GM18498 (cell line): ENCODE measurements around the gene PIK3R3.

Experiments used
- ATAC-seq: cut with Tn5 transposase; IDR thresholded peaks from one replicate; pipeline ENCODE4 v1.9.1; 2021; ENCODE audit warnings: mild to moderate bottlenecking, moderate library complexity; ENCODE audit not compliant: unreplicated experiment

PIK3R3 gene

DNA sequence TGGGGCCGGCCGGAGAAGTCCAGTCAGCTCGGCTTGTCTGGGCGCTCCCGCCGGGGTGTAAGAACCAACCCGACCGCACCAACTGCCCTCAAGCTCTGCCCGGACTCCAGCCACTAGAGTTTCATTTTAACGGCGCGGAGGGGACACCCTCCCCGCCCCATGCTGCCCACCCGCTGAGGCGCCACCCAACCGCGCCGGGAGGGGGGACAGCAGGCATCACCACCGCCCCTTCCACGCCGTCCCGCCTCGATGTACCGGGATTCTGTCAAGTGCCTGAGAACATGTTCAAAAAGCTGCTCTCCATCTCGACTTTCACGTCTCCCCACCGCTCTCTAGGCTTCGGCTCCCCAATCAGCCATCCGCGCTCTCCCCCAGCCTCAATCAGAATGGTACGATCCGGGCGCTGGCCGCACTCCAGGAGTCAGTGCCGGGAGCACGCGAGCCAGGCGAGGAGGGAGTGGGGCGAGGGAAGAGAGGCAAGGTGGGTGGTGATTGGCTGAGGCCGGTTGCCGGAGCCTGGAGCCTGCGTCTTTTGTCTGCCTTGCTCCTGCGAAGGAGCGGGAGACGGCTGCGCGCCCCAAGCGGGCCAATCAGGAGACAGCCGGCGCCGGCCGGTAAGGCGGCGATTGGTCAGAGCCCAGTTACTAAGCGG lies at the start of gene PIK3R3:
Gene PIK3R3 (minus strand): TSS at position 101 of the 652 bp plus-strand sequence. CDS start 677 bp downstream, outside the sequence.
- peak; percentile 88 for ATAC-seq

DNA sequence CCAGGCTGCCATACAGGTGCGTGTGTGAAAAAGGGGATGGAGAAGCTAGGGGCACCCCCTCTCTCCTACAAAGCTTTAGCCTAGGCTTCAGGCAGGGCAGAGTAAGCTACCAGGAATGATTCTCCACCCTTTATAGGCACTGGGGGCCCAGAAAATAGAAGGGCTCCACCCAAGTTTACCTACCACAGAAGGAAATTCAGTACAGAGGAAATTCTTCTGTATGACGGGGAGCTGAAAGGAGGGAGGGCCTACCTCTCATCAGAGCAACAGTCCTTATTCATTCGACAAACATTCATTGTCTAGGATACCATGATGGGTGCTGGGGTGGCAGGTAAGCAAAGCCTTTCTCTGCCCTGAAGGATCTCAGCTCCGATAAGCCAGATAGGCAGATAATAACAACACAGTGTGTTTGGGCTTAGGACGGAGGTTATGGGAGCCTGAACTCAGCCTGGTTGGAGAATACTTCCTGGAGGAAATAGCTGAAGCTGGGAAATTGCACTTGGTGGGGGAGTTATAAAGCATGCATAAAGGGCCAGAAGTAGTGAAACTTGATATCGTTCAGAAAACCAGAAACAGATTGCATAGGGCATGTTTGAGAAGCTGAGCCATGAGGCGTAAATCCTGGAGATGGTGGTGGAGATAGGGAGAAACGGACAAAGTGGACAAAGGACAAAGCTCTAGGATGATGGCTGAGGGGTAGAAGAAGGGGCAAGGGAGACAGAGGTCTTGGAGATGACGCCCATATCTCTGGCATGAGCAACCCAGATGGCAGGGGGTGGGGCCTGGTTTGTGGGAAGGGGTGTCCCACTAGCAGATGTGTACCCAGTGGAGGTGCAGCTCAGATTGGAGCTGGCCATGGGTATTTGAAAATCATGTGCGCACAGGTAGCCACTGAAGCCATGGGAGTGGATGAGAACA lies 49.2 kb upstream of the PIK3R3 start:
- ATAC-seq, result no peak

DNA sequence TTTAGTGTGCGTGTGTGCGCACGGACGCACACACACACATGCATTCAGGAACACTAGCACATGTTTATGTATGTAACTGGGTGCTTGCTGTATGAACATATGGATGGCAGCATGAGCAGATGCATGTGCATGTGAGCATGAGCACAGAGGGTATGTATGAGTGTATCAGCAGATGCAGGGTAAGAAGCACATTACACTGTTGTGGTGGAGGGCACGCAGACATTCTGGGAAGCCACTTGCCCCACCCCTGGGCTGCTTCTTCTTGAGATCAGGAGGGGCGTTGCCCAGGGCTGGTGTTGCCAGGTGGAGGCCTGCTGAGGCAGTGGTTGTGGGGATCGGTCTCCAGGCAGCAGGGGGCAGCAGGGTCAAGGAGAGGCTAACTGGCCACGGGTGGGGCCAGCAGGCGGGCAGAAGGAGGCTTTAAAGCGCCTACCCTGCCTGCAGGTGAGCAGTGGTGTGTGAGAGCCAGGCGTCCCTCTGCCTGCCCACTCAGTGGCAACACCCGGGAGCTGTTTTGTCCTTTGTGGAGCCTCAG lies 47.7 kb upstream of the PIK3R3 start:
- no peak for ATAC-seq

DNA sequence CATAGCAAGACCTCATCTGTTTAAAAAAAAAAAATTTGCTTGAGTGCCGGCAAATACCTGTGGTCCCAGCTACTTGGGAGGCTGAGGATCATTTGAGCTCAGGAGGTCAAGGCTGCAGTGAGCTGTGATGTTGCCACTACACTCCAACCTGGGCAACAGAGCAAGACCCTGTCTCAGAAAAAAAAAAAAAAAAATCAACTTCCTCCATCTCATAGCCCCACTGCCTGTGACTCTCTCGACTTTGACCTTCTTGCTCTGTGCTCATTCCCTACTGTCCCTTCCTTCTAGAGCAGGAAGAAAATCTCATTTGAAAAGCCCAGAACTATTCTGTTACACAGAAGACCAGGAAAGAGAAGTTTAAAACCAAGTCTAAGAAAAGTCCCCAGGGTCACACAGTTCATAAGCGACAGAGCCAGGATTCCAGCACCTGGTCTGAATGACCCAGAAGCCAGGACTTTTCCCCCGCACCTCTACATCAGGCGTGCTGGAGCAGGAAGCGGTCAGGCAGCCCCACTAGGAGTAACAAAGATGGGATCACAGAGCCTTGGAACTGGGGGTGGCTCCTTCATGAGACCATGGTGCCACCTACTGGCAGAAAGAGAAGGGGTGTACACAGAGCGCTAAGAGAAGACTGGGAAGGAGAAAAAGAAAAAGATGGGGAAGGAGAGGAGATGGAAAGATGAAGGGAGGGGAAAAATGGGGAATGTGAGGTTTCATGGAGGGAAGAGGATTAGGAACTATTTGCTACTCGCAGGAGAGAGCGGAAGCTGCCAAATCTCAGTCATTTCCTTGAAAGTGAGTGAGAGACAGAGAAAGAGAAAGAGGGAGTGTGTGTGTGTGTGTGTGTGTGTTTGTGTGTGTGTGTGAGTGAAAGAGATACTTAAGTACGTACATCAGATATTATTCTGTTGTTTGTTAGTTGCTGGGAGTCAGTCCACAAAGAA lies 47.0 kb upstream of the PIK3R3 start:
- no peak for ATAC-seq

DNA sequence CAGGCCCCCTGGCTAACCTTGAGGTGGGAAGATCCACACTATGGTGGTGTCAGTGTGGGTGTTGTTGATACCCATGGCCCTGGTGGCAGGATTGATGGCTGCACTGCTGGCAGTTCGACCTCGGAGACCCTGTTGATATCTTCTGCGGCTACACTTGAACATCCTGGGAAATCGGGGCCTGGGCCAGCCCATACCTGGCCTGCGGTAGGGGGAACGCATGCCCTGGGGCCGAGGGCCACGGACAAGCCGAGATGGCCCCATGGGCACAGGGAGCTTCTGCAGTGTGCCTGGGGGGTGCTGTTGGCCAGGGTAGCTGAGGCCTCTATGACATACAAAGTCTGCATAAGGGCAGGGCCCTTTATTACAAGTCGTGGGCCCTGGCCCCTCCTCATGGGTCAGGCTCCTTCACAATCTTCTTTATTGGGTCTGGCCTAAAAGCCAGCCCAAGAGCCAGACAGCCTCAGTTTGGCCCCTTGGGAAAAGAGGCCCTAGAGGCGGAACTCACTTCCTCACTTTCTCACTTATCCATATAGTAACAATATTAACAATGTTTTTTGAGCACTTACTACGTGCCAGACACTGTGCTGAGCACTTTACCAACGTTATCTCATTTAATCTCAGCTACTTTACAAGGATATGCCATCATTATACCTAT lies 43.9 kb upstream of the PIK3R3 start, which contains the start of gene P3R3URF:
Gene P3R3URF (minus strand): TSS at position 278 of the 655 bp plus-strand sequence. CDS start 17 bp downstream, at position 261.
- ATAC-seq, result no peak

DNA sequence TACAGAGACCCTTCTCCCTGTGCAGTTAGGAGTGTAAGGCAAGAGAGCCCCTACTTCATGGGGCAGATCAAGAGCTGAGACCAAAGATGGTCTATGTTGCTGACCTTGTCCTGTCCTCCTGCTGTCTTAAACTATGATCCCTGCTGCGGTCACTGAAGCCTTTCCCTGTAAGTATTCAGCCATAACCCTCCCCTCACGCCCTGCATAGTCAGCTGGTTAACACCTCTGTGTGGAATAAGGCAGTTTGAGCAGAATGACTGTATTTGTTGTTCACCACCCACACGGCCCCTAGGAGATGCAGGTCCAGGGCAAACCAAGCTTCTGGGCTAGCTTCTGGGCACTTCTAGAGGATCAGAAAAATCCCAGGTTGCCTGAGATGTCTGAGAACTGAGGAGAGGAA lies 42.8 kb upstream of the PIK3R3 start:
- no peak for ATAC-seq

DNA sequence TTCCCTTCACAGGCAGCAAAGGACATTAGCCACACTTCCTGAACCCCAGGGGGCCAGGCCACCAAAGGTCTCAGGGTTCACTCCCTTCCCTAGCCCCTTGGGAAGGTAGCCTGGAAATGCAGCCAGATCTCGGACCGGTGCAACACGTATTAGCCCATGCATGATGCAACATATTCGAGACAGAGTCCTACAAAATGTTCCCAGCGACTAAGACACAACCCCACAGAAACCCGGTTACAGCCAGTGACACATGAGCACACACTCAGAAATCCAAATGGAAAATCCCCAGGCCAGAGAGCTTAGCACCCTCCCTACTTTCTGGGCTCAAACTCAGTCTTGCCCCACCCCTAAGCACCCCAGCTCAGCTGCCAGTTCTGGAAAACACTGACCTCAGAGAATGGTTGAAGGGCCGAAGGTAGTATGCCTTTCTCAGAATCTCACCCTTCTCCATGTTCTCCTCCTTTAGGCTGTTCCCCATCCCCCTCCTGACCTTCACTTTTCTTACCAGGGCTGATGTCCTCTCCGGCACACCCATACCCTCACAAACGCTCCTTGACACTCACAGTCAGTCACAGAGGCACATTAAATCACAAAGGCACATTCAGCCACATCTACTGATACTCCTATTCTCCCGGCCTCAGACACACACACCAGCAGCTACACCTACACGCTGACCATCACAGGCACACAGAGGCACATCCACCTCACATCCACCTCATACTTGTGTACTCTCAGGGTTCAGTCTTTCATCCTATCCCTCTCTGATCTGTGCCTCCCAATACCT lies 42.2 kb upstream of the PIK3R3 start, which contains the start of gene TSPAN1:
Gene TSPAN1 (plus strand): TSS at position 640 of the 784 bp plus-strand sequence. CDS start 6,021 bp downstream, outside the sequence.
- no peak for ATAC-seq

DNA sequence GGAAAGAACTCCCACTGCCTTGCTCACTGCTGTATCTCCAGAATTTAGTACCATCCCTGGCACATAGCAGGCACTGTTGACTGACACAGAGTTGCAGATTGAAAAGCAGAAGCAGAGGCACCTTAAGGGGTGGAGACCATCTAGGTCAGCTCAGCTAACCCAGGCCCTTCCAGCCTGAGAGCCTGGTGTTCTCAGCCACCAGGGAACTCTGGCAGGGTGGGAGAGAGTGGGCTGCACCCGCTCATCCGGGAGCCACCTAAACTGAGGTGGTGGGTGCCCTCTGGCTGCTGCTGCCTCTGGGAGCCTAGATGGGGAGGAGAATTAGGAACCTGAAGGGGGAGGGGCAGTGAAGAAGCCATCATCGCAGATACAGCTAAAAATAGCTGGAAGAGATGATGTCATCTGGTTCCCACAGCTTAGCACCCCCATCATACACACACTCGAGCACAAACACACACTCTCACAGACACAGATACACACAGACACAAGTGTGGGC lies 41.0 kb upstream of the PIK3R3 start:
- no peak for ATAC-seq

DNA sequence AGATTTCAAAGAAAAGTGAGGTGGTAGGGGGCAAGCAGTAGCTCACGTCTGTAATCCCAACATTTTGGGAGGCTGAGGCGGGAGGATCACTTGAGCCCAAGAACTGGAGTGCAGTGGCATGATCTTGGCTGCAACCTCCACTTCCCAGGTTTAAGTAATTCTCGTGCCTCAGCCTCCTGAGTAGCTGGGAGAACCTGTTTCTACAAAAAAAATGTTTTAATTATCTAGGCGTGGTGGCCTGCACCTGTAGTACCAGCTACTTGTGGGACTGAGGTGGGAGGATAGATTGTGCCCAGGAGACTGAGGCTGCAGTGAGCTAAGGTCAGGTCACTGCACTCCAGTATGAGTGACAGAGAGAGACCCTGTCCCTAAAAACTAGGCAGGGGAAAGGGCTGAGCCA lies 39.9 kb upstream of the PIK3R3 start:
- no peak for ATAC-seq

DNA sequence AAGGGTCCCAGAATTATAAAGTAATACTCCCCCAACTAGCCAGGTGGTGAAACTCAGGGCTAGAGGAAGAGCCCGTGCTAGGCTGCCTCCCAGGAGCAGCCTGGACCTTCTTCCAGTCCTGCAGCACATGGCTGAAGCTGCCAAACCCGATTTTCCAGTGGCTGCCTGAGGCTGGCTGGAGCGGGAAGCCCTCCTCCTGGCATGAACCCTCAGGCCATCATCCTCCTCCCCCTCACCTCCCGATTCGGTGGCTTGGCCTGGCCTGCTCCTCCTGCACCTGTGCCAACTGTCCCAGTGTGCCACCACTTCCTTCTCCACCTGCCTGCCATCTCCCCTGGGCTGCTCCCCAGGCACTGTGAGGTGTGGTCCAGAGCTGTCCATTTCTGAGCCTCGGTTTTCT lies 39.4 kb upstream of the PIK3R3 start:
- ATAC-seq, result no peak

DNA sequence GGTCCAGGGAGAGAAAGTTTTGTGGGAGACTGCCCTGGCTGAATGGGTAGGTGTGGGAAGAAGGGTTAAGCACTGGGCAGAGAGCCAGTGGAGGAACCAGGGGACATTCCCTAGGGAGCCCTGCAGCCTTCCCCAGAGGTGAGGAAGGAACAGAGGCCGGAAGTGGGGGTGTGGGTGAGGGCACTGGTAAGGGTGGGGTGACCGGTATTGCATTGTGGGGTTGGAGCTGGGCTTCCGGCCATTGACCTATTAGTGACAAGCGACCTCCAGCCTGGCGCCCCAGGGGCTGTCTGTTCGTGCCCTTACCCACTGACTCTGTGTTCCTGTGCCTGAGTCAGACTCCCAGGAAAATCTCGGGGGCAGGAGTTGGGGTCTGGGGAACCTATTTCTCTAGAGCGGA lies 38.9 kb upstream of the PIK3R3 start:
- no peak for ATAC-seq

DNA sequence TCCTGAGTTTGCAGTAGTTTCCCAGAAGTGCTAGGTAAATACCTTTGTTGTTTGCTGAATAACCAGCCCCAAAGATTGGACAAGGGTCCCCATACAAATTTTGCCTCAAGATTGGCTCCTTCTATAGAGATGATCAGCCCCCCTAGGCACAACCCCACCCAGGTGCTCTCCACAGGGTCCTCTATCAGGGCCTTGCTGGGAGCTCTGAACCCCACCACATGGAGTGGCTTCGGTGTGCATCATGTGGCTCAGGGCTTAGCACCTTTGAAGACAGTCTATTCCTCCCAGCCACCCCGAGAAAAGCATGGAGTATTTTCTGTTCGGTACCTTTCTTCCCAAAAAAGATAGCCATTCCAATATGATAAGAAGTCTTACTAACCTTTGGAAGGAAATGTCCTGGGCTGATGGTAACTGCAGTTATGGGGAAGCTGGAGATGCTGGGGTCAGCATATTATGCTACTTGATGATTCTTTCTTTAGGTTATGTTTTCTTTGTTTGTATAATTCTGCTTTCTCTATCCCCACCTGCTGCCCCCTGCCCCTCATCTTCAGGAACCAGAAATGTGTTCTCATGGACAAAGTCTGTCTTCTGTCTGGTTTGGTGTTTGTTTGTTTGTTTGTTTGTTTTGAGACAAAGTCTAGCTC lies 37.5 kb upstream of the PIK3R3 start:
- no peak for ATAC-seq

DNA sequence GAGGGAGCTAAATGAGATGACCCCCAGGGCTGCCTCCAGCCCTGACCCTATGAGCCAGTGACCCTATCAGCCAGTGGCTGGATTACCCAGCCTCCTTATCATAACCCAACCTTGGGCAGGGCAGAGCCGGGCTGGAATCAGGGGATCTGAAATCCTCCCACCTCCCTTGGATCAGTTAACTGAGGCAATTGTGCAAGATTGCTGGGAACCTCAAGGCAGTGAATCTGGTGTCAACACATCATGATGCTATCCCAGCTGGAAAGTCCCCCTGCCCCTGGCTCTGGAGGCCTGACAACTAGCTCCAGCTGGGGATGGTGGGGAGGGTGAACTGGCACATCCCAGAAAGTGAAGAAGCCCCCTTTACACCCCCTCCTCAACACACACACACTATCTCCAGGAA lies 36.0 kb upstream of the PIK3R3 start:
- no peak for ATAC-seq

DNA sequence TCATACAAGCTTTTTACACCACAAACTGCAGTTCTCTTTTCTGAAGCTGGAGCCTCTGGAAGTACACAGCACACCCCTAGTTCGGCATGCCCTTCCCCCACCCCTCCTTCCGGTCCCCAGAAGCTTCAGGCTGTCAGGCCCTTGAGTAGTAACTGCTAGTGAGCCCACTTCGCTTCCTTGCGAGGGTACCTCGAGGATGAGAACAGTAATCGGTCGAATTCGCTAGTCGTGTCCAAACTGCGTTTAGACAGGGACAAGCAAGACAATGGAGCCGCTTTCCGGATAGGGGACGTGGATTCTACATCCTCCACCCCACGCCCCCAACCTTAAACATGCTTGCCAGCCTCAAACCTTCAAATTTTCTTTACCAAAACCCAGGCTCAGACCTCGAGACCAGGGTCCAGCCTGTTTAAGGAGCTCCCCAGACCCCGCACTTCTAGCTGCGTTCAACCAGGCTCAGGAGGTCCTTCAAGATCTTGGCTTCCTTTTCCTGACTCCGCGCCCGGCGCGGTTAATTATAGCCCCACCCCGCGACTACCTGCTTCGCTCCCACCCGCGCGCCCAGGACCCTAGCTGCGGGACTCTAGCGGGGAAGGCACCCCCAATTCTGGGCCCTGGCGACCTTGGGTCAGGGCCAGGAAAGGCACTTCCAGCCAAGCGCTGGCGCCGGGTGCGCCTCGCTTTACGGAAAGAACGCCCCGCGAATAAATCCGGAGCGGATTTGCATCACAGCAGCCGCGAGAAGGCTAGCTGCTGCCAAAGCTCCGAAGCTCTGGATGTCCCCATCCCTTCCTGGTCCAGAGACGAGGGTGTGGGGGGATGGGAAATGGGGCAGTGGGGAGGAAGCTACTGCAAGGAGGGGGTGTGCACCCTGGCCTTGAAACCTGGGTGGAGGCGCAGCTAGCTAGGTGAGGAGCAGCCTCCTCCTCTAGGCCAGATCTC lies 34.4 kb upstream of the PIK3R3 start:
- ATAC-seq, result no peak

DNA sequence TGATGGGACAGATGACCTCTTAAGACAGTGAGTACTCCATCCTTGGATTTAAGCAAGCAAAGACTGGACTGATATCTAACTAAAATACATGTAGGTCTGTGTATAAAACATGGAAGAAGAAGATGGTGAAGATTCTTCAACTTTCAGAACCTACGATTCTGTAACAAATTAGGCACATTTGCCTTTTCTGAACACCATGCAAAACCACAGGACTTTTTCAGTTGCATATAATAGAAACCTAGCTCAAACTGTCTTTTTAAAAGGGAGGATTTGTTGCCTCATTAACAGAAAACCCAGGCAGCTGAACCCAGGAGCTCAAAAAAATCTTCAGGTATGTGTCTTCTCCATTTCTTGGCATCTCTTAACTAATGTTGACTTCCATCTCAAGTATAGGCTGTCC lies 27.8 kb upstream of the PIK3R3 start:
- no peak for ATAC-seq

DNA sequence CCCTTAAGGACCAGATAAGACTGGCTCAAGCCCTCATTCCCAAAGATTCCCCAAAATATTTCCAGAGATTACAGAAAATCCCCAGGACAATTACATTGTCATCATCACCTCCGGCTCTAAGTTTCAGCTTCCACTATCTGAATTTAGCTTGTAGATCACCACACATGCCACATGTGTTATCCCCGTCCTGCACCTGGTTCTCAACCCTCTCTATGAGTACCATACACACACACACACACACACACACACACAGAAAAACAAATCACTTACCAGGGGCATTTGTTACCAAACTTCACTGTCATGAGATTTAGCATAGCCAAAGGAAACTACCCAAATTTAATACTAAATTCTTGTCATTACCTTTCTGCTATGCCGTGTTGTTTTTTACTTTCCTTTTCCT lies 27.1 kb upstream of the PIK3R3 start:
- ATAC-seq, result no peak
